ENCODE data around the gene SERPINA5. TPM values are rescaled to one million over a fixed set of nuclear protein-coding genes. Genes with fewer than 3 reads are reported as not detected.
"Not testable (repeated sequence)": the region's sequence is repeated elsewhere in the genome, so short reads cannot be mapped to it uniquely, and the experiment has no call there.

SERPINA5 gene
- total and polyA plus RNA-seq, 7 donors, result 2.6 to 107 (median 16.3) TPM

DNA sequence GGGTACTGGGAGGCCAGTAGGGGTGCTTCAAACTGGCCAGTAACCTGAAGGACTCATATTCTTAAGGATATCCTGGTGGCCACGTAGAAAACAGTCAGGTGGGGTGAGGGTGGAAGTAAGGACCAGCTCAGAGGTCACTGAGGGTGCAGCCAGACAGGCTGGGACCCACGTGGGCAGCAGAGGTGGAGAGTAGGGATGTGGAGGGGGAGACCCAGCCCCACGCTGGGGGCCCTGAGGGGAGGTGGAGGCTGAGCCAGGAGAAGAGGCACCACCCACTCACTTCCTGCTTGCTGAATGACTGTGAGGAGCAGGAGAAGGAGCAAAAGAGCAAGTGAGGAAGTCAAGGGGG lies 18.4 kb downstream of the SERPINA5 start:
- H3K36me3 ChIP-seq (ENCODE audit: insufficient read depth in 1 of 2, low read depth in 1 of 2), result no peaks in the 10 kb centered on the region
- ATAC-seq (peak in 3 of 4 donors; percentile 8 to 26 (median 18)), DNase-seq (no peak)
- H3K27me3 ChIP-seq (ENCODE audit: insufficient read depth in 3 of 3, low read length in 2 of 3), result no peaks in the 10 kb centered on the region
- H3K9me3 ChIP-seq, result no peaks in the 10 kb centered on the region
- H3K27ac ChIP-seq, result peak overlapping the region; percentile 65
- TF ChIP-seq, protein P1, sequence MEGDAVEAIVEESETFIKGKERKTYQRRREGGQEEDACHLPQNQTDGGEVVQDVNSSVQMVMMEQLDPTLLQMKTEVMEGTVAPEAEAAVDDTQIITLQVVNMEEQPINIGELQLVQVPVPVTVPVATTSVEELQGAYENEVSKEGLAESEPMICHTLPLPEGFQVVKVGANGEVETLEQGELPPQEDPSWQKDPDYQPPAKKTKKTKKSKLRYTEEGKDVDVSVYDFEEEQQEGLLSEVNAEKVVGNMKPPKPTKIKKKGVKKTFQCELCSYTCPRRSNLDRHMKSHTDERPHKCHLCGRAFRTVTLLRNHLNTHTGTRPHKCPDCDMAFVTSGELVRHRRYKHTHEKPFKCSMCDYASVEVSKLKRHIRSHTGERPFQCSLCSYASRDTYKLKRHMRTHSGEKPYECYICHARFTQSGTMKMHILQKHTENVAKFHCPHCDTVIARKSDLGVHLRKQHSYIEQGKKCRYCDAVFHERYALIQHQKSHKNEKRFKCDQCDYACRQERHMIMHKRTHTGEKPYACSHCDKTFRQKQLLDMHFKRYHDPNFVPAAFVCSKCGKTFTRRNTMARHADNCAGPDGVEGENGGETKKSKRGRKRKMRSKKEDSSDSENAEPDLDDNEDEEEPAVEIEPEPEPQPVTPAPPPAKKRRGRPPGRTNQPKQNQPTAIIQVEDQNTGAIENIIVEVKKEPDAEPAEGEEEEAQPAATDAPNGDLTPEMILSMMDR (IDR thresholded peaks at IDR 0.05), result no peak
- WGBS, 3 donors, result 33 to 52% (median 44%) methylated on average over 3 of the region's 3 CpGs
- H3K4me3 ChIP-seq, result no peak overlapping the region
- intact Hi-C loops (cut with DNase I), result no loop called here
- peaks cover 15% of the 10 kb centered on the region for H3K4me1 ChIP-seq

DNA sequence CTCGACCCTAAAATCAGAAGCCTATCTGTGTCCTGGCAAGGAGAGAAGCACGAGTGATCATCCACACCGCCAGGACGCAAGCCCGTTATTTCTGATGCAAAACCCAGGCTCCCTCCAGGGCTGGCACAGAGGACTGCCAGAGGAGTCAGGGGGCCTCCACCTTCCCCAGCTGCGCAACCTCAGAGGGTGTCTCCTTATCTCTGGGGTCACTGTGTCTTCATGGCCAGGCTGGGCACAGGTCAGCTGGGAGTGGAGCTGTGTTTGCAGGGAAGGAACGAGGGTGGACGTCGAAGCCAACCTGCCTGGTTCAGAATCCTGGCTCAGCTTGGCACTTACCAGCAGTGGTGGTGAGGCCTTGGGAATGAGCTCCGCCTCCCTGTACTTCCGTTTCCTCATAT lies 18.9 kb downstream of the SERPINA5 start:
- TF ChIP-seq, protein P1 (IDR thresholded peaks at IDR 0.05), result no peak
- no peak overlapping the region for H3K4me3 ChIP-seq
- 71 to 86% (median 85%) methylated on average over 11 of the region's 11 CpGs for WGBS, 3 donors
- H3K4me1 ChIP-seq, result peaks cover 15% of the 10 kb centered on the region
- H3K27me3 ChIP-seq (ENCODE audit: insufficient read depth in 3 of 3, low read length in 2 of 3), result no peaks in the 10 kb centered on the region
- DNase-seq (no peak), ATAC-seq (peak in 1 of 4 donors; percentile 7)
- no peaks in the 10 kb centered on the region for H3K9me3 ChIP-seq
- H3K27ac ChIP-seq, result peak overlapping the region; percentile 65
- intact Hi-C loops (cut with DNase I), result no loop called here
- H3K36me3 ChIP-seq (ENCODE audit: insufficient read depth in 1 of 2, low read depth in 1 of 2), result no peaks in the 10 kb centered on the region

DNA sequence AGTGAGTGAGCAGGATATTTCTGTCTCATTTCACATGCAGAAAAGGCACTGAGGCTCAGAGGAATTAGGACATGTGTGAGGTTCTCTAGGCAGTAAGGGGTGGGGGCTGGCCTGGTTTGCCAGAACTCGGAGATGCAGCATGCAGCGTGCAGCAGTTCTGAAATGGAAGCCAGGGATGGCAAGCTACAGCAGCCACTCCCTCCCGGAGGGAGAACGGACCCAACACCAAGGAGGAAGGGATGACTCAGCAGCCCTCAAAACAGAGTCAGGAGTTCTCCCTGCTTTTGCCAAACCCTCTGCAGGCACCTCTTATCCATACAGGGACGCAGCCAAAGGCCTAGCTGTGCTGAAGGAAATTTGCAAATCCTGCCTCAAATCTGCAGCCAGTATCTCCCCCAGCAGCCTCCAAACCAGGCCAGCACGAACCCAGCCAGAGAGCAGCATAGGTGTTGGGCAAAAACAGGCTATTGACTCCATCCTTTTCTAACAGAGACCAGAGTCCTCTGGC lies 20.7 kb downstream of the SERPINA5 start:
- Histone ChIP-seq H3K4me3 (no peak overlapping the region), H3K4me1 (peaks cover 20% of the 10 kb centered on the region), H3K36me3 (ENCODE audit: insufficient read depth in 1 of 2, low read depth in 1 of 2) (no peaks in the 10 kb centered on the region), H3K9me3 (no peaks in the 10 kb centered on the region), H3K27me3 (ENCODE audit: insufficient read depth in 3 of 3, low read length in 2 of 3) (no peaks in the 10 kb centered on the region), H3K27ac (peak overlapping the region; percentile 39)
- DNase-seq (peak; percentile 79 to 89), ATAC-seq (peak; percentile 58 to 71 (median 64))
- TF ChIP-seq, protein P1 (IDR thresholded peaks at IDR 0.05), result no peak
- intact Hi-C loops (cut with DNase I), result no loop called here
- 18 to 33% (median 21%) methylated on average over 6 of the region's 6 CpGs for WGBS, 3 donors

DNA sequence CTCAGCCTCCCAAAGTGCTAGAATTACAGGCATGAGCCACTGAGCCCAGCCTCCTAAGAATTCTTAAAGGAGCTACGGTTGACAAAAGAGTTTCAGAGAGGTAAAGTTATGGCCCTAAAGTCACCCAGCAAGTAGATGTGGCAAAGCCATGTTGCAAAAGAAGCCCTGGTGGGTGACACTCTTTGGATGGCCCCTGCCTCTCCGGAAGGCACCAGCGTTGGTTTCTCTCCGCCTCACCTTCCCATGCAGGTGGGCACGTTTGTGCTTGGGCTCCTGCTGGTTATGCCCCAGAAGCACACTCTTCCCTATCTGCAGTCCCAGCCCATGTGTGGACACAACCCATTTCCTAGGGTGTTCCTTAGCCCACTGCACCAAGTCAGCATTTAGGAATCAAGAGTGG lies 21.5 kb downstream of the SERPINA5 start:
- Histone ChIP-seq H3K4me1 (peaks cover 20% of the 10 kb centered on the region), H3K9me3 (no peaks in the 10 kb centered on the region), H3K27me3 (ENCODE audit: insufficient read depth in 3 of 3, low read length in 2 of 3) (no peaks in the 10 kb centered on the region), H3K27ac (no peak overlapping the region), H3K4me3 (no peak overlapping the region), H3K36me3 (ENCODE audit: insufficient read depth in 1 of 2, low read depth in 1 of 2) (no peaks in the 10 kb centered on the region)
- DNase-seq, result no peak
- intact Hi-C loops (cut with DNase I), result no loop called here
- WGBS, 3 donors, result 91 to 96% (median 94%) methylated on average over 5 of the region's 5 CpGs
- TF ChIP-seq, protein P1 (IDR thresholded peaks at IDR 0.05), result no peak
- no peak for ATAC-seq

DNA sequence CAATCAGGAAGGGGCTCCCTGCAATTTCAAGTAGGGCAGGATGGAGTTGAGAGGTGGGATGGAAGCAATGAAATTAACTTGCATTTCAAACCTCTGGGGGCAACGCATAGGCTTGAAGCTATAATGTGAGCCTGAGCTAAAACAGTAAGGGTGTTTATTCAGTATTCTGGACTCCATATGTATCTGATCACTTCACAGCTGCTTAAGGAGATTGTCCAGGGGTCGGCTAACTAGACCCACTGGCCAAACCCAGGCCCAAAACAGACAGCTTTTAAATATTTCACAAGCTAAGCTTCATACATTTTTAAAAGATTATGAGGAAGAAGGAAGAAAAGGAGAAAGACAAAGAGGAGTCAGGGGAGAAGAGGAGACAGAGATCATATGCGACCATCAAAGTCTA lies 24.1 kb downstream of the SERPINA5 start:
- intact Hi-C loops (cut with DNase I), result no loop called here
- ATAC-seq, result no peak
- Histone ChIP-seq H3K9me3 (peaks cover 4% of the 10 kb centered on the region), H3K4me1 (peaks cover 16% of the 10 kb centered on the region), H3K27ac (no peak overlapping the region), H3K27me3 (ENCODE audit: insufficient read depth in 3 of 3, low read length in 2 of 3) (no peaks in the 10 kb centered on the region), H3K36me3 (ENCODE audit: insufficient read depth in 1 of 2, low read depth in 1 of 2) (no peaks in the 10 kb centered on the region), H3K4me3 (no peak overlapping the region)
- DNase-seq, result no peak
- TF ChIP-seq, protein P1 (IDR thresholded peaks at IDR 0.05), result no peak
- 59 to 82% (median 82%) methylated on average over 3 of the region's 3 CpGs for WGBS, 3 donors

DNA sequence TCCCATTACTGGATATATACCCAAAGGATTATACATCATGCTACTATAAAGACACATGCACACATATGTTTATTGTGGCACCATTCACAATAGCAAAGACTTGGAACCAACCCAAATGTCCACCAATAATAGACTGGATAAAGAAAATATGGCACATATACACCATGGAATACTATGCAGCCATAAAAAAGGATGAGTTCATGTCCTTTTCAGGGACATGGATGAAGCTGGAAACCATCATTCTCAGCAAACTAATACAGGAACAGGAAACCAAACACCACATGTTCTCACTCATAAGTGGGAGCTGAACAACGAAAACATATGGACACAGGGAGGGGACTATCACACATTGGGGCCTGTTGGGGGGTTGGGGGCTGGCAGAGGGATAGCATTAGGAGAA lies 27.7 kb downstream of the SERPINA5 start:
- H3K9me3 ChIP-seq; DNase-seq; H3K27ac ChIP-seq; H3K27me3 ChIP-seq (ENCODE audit: insufficient read depth in 3 of 3, low read length in 2 of 3); intact Hi-C loops (cut with DNase I); H3K36me3 ChIP-seq (ENCODE audit: insufficient read depth in 1 of 2, low read depth in 1 of 2); ATAC-seq; H3K4me3 ChIP-seq; H3K4me1 ChIP-seq: not testable (repeated sequence)
- WGBS, 3 donors, result 79 to 82% (median 82%) methylated on average over 1 of the region's 1 CpG

Data from psoas muscle (tissue), 8 donors.